Neural cell (in vitro differentiated cells): ENCODE results near the gene RIIAD1. TPM values are rescaled to one million over a fixed set of nuclear protein-coding genes. Genes with fewer than 3 reads are reported as not detected.

Experiments used
- H2AFZ ChIP-seq: fragments of 200-600, 300-800 bp; sonication (generic), shearing (Covaris generic); 2 replicates; pipeline ENCODE4 v1.6.0; 2014; ENCODE audit warnings: low read depth, mild to moderate bottlenecking, antibody characterized with exemption, low read length, moderate library complexity
- H3F3A ChIP-seq: fragments of 200-600 bp; shearing (Covaris generic); 2 replicates; pipeline ENCODE4 v1.6.1; 2016; ENCODE audit warnings: mild to moderate bottlenecking, moderate library complexity, mixed read lengths, antibody characterized with exemption, low read length; ENCODE audit not compliant: insufficient read depth, poor library complexity, severe bottlenecking
- H3K27ac ChIP-seq: fragments of 200-600, 300-800 bp; sonication (generic), shearing (Covaris generic); 2 replicates; pipeline ENCODE4 v1.5.1; 2014; ENCODE audit warnings: mild to moderate bottlenecking, low read length, moderate library complexity
- H3K27me3 ChIP-seq: fragments of 300-800, 200-600 bp; sonication (generic), shearing (Covaris generic); 2 replicates; pipeline ENCODE4 v1.6.0; 2014; ENCODE audit warnings: mild to moderate bottlenecking, low read depth, low read length, moderate library complexity; ENCODE audit not compliant: insufficient read depth
- H3K36me3 ChIP-seq: fragments of 300-800, 200-600 bp; sonication (generic), shearing (Covaris generic); 2 replicates; pipeline ENCODE4 v1.5.1; 2014; ENCODE audit warnings: mild to moderate bottlenecking, antibody characterized with exemption, low read length, moderate library complexity; ENCODE audit not compliant: insufficient read depth
- H3K4me2 ChIP-seq: fragments of 300-800, 200-600 bp; sonication (generic), shearing (Covaris generic); 2 replicates; pipeline ENCODE4 v1.6.0; 2014; ENCODE audit warnings: mild to moderate bottlenecking, low read length
- H3K4me3 ChIP-seq: fragments of 300-800, 200-600 bp; sonication (generic), shearing (Covaris generic); 2 replicates; pipeline ENCODE4 v1.5.1; 2014; ENCODE audit warnings: mild to moderate bottlenecking, low read length, moderate library complexity
- H3K79me2 ChIP-seq: fragments of 200-600 bp; shearing (Covaris generic); replicated peaks from 2 replicates; pipeline ENCODE4 v1.6.0; 2014; ENCODE audit warnings: mild to moderate bottlenecking, low read length, moderate library complexity; ENCODE audit not compliant: insufficient read depth
- H3K9ac ChIP-seq: fragments of 300-800, 200-600 bp; sonication (generic), shearing (Covaris generic); 2 replicates; pipeline ENCODE4 v1.6.1; 2016; ENCODE audit warnings: mild to moderate bottlenecking, low read length, mixed read lengths
- H3K9me2 ChIP-seq: fragments of 200-600 bp; shearing (Covaris generic); 2 replicates; pipeline ENCODE4 v1.6.1; 2016; ENCODE audit warnings: mild to moderate bottlenecking, low read length, mixed read lengths; ENCODE audit not compliant: insufficient read depth
- H3K9me3 ChIP-seq: fragments of 200-600, 300-800 bp; sonication (generic), shearing (Covaris generic); 2 replicates; pipeline ENCODE4 v1.6.1; 2016; ENCODE audit warnings: mild to moderate bottlenecking, mixed run types, low read length, moderate library complexity, mixed read lengths
- H4K20me1 ChIP-seq: fragments of 200-600 bp; shearing (Covaris generic); 2 replicates; pipeline ENCODE4 v1.6.1; 2016; ENCODE audit warnings: mild to moderate bottlenecking, mixed run types; ENCODE audit not compliant: insufficient read depth
- CTCF ChIP-seq: fragments of 450-650 bp; IDR thresholded peaks from 2 replicates; pipeline ENCODE4 v1.5.1; 2014; ENCODE audit warnings: antibody characterized with exemption, mild to moderate bottlenecking, moderate library complexity; ENCODE audit not compliant: poor library complexity, severe bottlenecking
- EP300 ChIP-seq: fragments of 450-650 bp; conservative IDR thresholded peaks from 2 replicates; pipeline ENCODE4 v1.6.1; 2014; ENCODE audit warnings: antibody characterized with exemption, mild to moderate bottlenecking, moderate library complexity; ENCODE audit not compliant: poor library complexity, severe bottlenecking
- EZH2 ChIP-seq: fragments of 200-600, 300-800 bp; shearing (Covaris generic), sonication (generic); IDR thresholded peaks from 2 replicates; pipeline ENCODE4 v1.6.1; 2014; ENCODE audit warnings: antibody characterized with exemption, low read length, borderline replicate concordance, mild to moderate bottlenecking; ENCODE audit not compliant: insufficient read depth, poor library complexity, severe bottlenecking
- MXI1 ChIP-seq: fragments of 450-650 bp; conservative IDR thresholded peaks from 2 replicates; pipeline ENCODE4 v1.6.1; 2014; ENCODE audit warnings: antibody characterized with exemption, mild to moderate bottlenecking; ENCODE audit not compliant: poor library complexity, severe bottlenecking
- POLR2AphosphoS5 ChIP-seq: IDR thresholded peaks from 2 replicates; pipeline ENCODE4 v1.6.1; 2012
- RAD21 ChIP-seq: fragments of 450-650 bp; conservative IDR thresholded peaks from 2 replicates; pipeline ENCODE4 v1.6.1; 2014; ENCODE audit warnings: antibody characterized with exemption, mild to moderate bottlenecking, moderate library complexity
- REST ChIP-seq: IDR thresholded peaks from 2 replicates; pipeline ENCODE4 v1.6.1; 2012; ENCODE audit warnings: borderline replicate concordance
- SMC3 ChIP-seq: fragments of 450-650 bp; conservative IDR thresholded peaks from 2 replicates; pipeline ENCODE4 v1.6.1; 2014; ENCODE audit warnings: antibody characterized with exemption, mild to moderate bottlenecking, moderate library complexity; ENCODE audit not compliant: poor library complexity
- TAF1 ChIP-seq: IDR thresholded peaks from 2 replicates; pipeline ENCODE4 v1.6.1; 2012; ENCODE audit warnings: low read depth
- polyA plus RNA-seq: library from polyadenylated mRNA; depleted of rRNA; stranded (reverse); fragments of >200 nt; gene quantifications from 2 replicates; pipeline ENCODE4 v1.2.3, GENCODE V29; 2014

RIIAD1 gene
- polyA plus RNA-seq, 1 donor from 2014 or later, result 23.5 TPM

DNA sequence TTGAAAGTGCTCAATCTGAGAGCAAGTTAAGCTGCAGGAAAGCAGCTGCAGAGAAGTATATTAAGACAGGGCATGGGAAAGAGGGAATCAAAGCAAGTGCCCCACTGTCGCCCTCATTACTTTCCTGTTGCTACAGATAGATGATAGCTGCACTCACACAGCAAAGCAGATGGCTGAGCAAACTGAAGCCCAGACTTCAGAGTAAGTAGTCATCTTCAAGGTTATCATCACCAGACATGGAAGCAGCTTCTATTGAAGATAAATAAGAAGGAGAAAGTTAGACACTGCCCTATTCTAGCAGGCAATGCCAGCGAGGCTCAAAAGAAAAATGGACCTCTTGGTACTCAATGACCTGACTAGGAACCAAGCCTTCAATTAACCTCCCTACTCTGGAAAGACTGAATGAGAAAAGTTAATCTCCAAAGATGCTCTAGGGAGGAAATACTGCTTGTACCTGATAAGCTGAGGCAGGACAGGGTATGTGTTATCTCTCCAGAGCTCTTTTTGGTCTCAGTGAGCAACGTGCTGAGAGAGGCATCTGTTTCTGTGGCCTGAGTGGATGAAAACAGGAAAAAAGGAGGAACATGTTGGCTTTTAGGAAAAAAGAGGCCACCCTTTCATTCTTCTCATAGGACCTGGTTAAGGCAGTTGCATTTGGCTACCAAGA lies 53.1 kb downstream of the RIIAD1 start:
- Histone ChIP-seq H3K27me3 (no peaks in the 10 kb centered on the region), H3K27ac (no peak overlapping the region), H3K79me2 (no peaks in the 10 kb centered on the region), H3K9me3 (no peaks in the 10 kb centered on the region), H3K9ac (no peak overlapping the region), H3F3A (no peaks in the 10 kb centered on the region), H2AFZ (no peak overlapping the region), H3K4me3 (no peak overlapping the region), H3K36me3 (peaks cover 7% of the 10 kb centered on the region), H3K4me2 (no peak overlapping the region), H4K20me1 (no peaks in the 10 kb centered on the region), H3K9me2 (no peaks in the 10 kb centered on the region)
- TF ChIP-seq REST (no peak), CTCF (no peak), TAF1 (no peak), POLR2AphosphoS5 (no peak), SMC3 (no peak), EP300 (no peak), RAD21 (no peak), MXI1 (no peak), EZH2 (no peak)

DNA sequence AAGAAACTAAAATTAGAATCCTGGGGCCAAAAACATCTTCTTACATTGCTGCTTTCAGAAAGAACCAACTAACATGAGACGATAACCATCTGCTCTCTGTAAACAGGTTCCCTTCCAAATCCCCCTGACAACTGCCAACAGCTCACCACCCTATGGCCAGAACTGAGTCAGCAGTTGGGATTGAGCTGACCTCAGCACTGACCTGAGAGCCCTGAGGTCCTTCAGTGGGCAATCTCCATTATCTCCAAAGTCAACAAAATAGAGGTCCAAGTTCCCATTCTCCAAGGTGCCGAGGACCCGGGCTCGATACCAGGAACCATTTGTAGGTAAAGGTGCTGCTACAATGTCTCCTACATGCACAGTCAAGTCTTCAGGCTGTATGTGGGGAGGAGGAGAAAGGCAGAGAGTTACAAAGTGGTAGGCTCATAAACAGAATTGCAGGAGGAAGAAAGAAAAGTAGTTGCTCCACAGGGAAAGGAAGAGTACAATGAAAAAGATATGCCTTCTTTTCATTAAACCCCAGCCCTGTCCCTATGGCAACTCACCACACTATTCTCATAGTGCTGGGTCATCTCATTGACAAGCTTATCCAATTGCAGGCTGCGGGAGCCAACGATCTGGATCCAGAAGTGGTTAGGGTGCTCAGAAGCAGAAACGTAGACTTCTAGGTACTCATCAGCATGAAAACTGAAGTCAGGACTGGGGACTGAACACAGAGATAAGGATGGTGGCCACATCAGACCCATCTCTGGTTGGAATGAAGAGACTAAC lies 54.8 kb downstream of the RIIAD1 start:
- no peak for TF ChIP-seq CTCF
- no peak for TF ChIP-seq RAD21
- no peak for TF ChIP-seq REST
- no peak for TF ChIP-seq POLR2AphosphoS5
- no peak for TF ChIP-seq EZH2
- no peak for TF ChIP-seq TAF1
- no peak for TF ChIP-seq SMC3
- TF ChIP-seq EP300, result no peak
- no peak for TF ChIP-seq MXI1
- Histone ChIP-seq H3K9me2 (no peaks in the 10 kb centered on the region), H3K4me3 (no peak overlapping the region), H3K27ac (no peak overlapping the region), H3K9ac (no peak overlapping the region), H3F3A (no peaks in the 10 kb centered on the region), H2AFZ (no peak overlapping the region), H3K9me3 (no peaks in the 10 kb centered on the region), H3K36me3 (peaks cover 7% of the 10 kb centered on the region), H4K20me1 (no peaks in the 10 kb centered on the region), H3K79me2 (no peaks in the 10 kb centered on the region), H3K27me3 (no peaks in the 10 kb centered on the region), H3K4me2 (no peak overlapping the region)
